ENCODE data around the gene NDRG4. TPM values are rescaled to one million over a fixed set of nuclear protein-coding genes. Genes with fewer than 3 reads are reported as not detected.

The NDRG4 gene
- total RNA-seq, 4 donors from 2014 or later = 5.3 to 486 (median 45.8) TPM

DNA sequence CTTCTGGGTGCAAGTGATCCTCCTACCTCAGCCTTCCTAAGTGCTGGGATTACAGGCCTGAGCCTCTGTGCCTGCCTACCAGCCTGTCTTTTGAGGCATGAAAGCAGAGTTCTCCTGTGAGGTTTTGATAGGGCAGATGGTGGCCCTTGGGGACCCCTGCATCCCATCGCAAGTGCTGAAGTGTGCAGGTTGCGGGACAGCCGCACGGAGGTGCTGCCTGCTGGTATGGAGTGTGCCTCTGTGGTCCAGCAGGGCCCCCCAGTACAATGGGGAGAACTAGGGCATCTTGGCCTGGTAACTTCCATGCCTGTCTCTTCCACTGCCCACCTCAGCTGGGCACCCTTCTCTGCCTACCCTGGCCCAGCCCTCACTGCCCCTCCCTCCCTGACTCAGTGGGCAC lies 9.9 kb upstream of the NDRG4 start:
- TF ChIP-seq, protein P1, sequence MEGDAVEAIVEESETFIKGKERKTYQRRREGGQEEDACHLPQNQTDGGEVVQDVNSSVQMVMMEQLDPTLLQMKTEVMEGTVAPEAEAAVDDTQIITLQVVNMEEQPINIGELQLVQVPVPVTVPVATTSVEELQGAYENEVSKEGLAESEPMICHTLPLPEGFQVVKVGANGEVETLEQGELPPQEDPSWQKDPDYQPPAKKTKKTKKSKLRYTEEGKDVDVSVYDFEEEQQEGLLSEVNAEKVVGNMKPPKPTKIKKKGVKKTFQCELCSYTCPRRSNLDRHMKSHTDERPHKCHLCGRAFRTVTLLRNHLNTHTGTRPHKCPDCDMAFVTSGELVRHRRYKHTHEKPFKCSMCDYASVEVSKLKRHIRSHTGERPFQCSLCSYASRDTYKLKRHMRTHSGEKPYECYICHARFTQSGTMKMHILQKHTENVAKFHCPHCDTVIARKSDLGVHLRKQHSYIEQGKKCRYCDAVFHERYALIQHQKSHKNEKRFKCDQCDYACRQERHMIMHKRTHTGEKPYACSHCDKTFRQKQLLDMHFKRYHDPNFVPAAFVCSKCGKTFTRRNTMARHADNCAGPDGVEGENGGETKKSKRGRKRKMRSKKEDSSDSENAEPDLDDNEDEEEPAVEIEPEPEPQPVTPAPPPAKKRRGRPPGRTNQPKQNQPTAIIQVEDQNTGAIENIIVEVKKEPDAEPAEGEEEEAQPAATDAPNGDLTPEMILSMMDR (IDR thresholded peaks at IDR 0.05; ENCODE audit: low read depth) = no peak

DNA sequence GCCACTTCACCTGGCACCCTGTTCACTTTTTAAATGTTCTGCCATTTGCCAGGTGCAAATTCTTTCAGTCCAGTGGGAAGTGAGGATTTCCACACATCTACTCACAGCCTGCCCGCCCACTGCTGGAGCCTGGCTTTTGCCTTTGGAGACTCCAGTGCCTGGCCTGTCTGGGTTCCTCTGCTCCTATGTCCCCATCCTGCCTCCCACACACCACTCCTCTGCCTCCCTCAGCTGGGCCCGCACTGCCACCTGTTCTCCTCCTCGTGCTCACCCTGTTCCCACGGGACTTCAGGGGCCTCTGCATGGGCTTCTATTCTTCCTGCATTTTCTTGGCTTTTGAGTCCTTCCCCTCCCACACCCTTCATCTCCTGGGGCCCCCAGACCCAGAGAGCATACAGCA lies 7.9 kb upstream of the NDRG4 start:
- TF ChIP-seq, protein P1 (IDR thresholded peaks at IDR 0.05; ENCODE audit: low read depth) = no peak

DNA sequence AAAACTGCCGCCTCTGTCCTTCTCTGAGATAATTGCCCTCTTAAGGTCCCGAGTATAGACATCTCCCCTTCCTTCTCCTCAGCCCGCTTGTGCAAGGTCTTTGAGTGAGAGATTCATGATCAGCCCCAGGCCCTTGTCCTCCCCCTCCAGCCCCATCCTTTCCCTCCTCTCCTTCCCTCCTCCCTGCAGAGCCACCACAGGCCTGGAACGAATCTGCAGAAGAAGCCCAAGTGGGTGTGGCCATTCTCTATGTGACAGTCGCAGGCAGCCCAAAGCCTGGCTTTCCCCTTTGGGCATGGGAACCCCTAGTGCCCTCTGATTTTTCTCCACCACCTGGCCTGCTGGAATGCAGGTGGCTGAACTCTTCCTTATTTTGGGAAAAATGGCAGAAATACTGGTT lies 7.2 kb upstream of the NDRG4 start:
- TF ChIP-seq, protein P1 (IDR thresholded peaks at IDR 0.05; ENCODE audit: low read depth) = no peak

DNA sequence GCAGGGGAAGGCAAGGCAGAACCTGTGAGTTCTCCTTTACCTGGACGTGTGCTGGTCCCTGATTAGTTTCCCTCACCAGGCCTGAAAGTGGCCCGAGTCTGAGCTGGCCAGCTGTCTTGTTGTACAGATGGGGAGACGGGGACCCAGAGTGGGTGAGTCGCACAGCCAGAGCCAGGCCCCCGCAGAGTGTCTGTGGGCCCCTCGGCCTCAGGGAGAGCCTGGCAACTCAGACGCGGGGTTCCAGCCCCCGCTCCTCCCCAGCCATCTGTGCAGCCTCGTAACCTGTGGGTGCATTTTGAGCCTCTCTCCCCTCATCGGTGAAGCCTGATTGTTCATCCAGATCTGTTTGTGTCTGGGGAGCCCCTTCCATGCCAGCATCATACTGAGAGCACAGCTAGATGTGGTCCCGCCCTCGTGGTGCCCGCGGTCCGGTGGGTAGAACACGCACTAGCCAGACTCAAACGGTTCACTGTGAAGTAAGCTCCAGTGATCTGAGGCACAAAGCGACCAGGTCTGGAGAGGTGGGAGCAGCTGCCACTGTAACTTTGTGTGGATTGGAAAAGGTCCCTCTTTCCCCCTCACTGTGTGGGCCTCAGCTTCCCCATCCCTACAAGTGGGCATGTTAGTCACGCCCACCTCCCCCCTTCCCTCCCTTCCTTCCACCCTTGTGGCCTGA lies 6.0 kb upstream of the NDRG4 start:
- TF ChIP-seq, protein P1 (IDR thresholded peaks at IDR 0.05; ENCODE audit: low read depth) = no peak

DNA sequence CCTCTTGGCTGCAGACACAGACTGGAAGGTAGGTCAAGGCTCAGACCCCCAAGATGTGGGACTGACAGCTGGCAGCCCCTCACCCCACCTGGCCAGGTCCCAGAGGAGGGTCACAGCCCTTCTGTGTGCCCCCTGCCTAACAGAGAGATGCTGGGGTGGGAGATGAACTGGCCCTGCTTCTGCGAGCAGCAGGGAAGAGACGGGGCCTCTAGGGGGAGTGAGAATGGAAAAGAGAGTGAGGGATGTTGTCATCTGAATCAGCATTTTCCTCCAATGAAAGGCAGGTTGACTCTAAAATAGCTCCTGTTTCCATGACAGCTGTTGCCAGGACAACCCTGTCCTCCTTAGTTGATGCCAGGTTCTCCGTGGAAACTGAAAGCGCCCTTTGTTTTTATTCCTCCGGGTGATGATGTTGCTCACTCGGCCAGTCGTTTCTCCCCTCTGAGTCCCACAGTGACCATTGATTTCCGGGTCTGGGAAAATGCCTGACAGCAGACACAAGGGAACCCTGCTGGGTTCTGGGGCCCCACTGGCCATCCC lies 4.9 kb upstream of the NDRG4 start:
- TF ChIP-seq, protein P1 (IDR thresholded peaks at IDR 0.05; ENCODE audit: low read depth) = no peak

DNA sequence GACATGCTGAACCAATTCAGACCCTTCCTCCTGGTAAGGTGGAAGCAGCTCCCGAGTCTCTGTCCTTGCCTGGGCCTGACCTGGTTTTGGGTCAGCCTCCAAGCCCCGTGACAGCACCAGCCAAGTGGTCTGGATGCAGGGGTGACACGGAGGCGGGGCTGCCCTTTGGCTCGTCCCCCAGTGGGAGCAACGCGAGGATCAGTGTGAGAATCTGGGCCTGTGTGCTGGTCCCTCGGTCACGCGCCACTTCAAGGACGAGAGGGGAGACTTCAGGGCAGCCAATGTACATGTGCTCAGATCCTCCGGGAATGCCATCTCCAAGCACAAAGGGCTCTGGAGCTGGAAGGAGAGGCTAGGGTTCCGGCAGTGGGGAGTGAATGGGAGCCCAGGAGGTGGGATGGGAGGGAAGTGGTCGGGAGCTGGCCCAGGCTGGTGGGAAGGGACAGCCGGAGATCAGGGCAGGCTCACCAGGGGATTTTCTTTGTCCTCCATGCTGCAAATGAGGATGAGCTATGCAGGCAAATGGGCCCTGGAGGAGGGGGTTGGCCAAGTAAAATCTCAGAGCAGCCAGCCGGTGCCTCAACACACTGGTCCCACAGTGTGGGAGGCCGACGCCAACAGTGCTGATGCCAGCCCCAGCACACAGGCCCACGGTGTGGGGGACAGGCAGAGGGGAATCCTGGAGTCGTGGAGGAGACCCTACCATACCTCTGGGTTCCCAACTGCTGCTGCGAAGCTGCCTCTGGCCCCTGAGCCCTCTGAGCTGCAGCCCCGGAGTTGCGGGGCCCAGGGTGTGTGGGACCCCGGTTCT lies 4.2 kb upstream of the NDRG4 start:
- TF ChIP-seq, protein P1 (IDR thresholded peaks at IDR 0.05; ENCODE audit: low read depth) = no peak

DNA sequence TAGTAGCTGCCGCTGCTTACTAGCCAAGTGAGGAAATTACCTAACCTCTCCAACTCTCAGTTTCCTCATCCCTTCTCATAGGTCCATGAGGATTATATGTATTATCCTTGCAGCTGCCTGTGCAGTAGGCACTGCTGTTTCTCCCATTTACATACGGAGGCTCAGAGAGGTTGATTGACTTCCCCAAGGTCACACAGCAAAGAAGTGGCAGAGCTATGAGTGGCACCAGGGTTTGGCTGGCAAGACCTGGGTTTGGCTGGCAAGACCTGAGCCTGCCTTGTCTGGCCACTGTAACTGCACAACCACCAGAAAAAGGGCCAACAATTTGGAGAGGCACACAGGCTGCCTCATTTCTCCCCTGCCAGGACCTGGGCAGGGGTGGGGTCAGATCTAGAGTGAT lies 2.5 kb upstream of the NDRG4 start:
- TF ChIP-seq, protein P1 (IDR thresholded peaks at IDR 0.05; ENCODE audit: low read depth) = no peak

Measured in subcutaneous adipose tissue (tissue), 4 donors.